HL-60 (cell line): ENCODE results near the gene TIMM17B.

Experiments
- GABPA ChIP-seq: IDR thresholded peaks from 2 replicates; pipeline ENCODE4 v1.6.1; 2012; ENCODE audit warnings: low read depth
- POLR2AphosphoS5 ChIP-seq: IDR thresholded peaks from 2 replicates; pipeline ENCODE4 v1.6.1; 2012; ENCODE audit warnings: low read depth
- SPI1 ChIP-seq: IDR thresholded peaks from 2 replicates; pipeline ENCODE4 v1.6.1; 2012; ENCODE audit warnings: low read depth, mild to moderate bottlenecking, borderline replicate concordance
- TF ChIP-seq, protein P1 (sequence below): IDR thresholded peaks from one replicate; pipeline ENCODE4 v1.5.1; 2011; ENCODE audit warnings: low read length, control low read depth, inconsistent platforms; ENCODE audit not compliant: insufficient read depth
- TF ChIP-seq, protein P2 (sequence below): IDR thresholded peaks from 2 replicates; pipeline ENCODE4 v1.6.1; 2012; ENCODE audit warnings: low read depth; ENCODE audit not compliant: insufficient replicate concordance

GRCh38 chrX:48919360-48919841 lies 21.8 kb upstream of the TIMM17B start:
- TF ChIP-seq, protein P1, sequence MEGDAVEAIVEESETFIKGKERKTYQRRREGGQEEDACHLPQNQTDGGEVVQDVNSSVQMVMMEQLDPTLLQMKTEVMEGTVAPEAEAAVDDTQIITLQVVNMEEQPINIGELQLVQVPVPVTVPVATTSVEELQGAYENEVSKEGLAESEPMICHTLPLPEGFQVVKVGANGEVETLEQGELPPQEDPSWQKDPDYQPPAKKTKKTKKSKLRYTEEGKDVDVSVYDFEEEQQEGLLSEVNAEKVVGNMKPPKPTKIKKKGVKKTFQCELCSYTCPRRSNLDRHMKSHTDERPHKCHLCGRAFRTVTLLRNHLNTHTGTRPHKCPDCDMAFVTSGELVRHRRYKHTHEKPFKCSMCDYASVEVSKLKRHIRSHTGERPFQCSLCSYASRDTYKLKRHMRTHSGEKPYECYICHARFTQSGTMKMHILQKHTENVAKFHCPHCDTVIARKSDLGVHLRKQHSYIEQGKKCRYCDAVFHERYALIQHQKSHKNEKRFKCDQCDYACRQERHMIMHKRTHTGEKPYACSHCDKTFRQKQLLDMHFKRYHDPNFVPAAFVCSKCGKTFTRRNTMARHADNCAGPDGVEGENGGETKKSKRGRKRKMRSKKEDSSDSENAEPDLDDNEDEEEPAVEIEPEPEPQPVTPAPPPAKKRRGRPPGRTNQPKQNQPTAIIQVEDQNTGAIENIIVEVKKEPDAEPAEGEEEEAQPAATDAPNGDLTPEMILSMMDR, result no peak
- TF ChIP-seq POLR2AphosphoS5, result no peak
- TF ChIP-seq, protein P2, sequence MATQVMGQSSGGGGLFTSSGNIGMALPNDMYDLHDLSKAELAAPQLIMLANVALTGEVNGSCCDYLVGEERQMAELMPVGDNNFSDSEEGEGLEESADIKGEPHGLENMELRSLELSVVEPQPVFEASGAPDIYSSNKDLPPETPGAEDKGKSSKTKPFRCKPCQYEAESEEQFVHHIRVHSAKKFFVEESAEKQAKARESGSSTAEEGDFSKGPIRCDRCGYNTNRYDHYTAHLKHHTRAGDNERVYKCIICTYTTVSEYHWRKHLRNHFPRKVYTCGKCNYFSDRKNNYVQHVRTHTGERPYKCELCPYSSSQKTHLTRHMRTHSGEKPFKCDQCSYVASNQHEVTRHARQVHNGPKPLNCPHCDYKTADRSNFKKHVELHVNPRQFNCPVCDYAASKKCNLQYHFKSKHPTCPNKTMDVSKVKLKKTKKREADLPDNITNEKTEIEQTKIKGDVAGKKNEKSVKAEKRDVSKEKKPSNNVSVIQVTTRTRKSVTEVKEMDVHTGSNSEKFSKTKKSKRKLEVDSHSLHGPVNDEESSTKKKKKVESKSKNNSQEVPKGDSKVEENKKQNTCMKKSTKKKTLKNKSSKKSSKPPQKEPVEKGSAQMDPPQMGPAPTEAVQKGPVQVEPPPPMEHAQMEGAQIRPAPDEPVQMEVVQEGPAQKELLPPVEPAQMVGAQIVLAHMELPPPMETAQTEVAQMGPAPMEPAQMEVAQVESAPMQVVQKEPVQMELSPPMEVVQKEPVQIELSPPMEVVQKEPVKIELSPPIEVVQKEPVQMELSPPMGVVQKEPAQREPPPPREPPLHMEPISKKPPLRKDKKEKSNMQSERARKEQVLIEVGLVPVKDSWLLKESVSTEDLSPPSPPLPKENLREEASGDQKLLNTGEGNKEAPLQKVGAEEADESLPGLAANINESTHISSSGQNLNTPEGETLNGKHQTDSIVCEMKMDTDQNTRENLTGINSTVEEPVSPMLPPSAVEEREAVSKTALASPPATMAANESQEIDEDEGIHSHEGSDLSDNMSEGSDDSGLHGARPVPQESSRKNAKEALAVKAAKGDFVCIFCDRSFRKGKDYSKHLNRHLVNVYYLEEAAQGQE, result no peak
- TF ChIP-seq GABPA, result no peak
- TF ChIP-seq SPI1, result no peak
